Activated naive CD8-positive, alpha-beta T cell (primary cell): Measurements from ENCODE around the gene OSBP2.

Experiments
- H3K27ac Mint-ChIP-seq: one replicate; pipeline ENCODE4 v1.8.0; 2021; ENCODE audit warnings: mixed read lengths
- H3K27me3 Mint-ChIP-seq: one replicate; pipeline ENCODE4 v1.8.0; 2021; ENCODE audit warnings: mixed read lengths
- H3K36me3 Mint-ChIP-seq: one replicate; pipeline ENCODE4 v1.8.0; 2021; ENCODE audit warnings: mixed read lengths
- H3K4me1 Mint-ChIP-seq: one replicate; pipeline ENCODE4 v1.8.0; 2021; ENCODE audit warnings: low read depth, mixed read lengths
- H3K4me3 Mint-ChIP-seq: one replicate; pipeline ENCODE4 v1.8.0; 2021; ENCODE audit warnings: mild to moderate bottlenecking, mixed read lengths
- H3K9me3 Mint-ChIP-seq: one replicate; pipeline ENCODE4 v1.8.0; 2021; ENCODE audit warnings: low read depth, mixed read lengths

The OSBP2 gene

GRCh38 chr22:30832407-30832987 is 137.8 kb downstream of the OSBP2 start:
- peaks cover 5% of the 10 kb centered on the region for H3K27me3 Mint-ChIP-seq
- no peak overlapping the region for H3K4me3 Mint-ChIP-seq
- no peaks in the 10 kb centered on the region for H3K9me3 Mint-ChIP-seq
- H3K4me1 Mint-ChIP-seq = no peaks in the 10 kb centered on the region
- H3K27ac Mint-ChIP-seq = no peak overlapping the region
- H3K36me3 Mint-ChIP-seq = no peaks in the 10 kb centered on the region

- H3K27me3 Mint-ChIP-seq = peaks cover 3% of the 10 kb centered on the region
- no peaks in the 10 kb centered on the region for H3K36me3 Mint-ChIP-seq
- no peaks in the 10 kb centered on the region for H3K4me1 Mint-ChIP-seq
- no peak overlapping the region for H3K27ac Mint-ChIP-seq
- no peak overlapping the region for H3K4me3 Mint-ChIP-seq
- peaks cover 5% of the 10 kb centered on the region for H3K9me3 Mint-ChIP-seq
These were observed 138.6 kb downstream of the OSBP2 start for GRCh38 chr22:30833322-30833721.

GRCh38 chr22:30837531-30837930 is 142.9 kb downstream of the OSBP2 start:
- Mint-ChIP-seq H3K4me3 (no peak overlapping the region), H3K9me3 (peaks cover 5% of the 10 kb centered on the region), H3K4me1 (no peaks in the 10 kb centered on the region), H3K27me3 (peaks cover 3% of the 10 kb centered on the region), H3K36me3 (no peaks in the 10 kb centered on the region), H3K27ac (no peak overlapping the region)

GRCh38 chr22:30838111-30838510 is 143.4 kb downstream of the OSBP2 start:
- Mint-ChIP-seq H3K36me3 (no peaks in the 10 kb centered on the region), H3K4me3 (no peak overlapping the region), H3K9me3 (peaks cover 5% of the 10 kb centered on the region), H3K27me3 (peaks cover 3% of the 10 kb centered on the region), H3K27ac (no peak overlapping the region), H3K4me1 (no peaks in the 10 kb centered on the region)

GRCh38 chr22:30841273-30841672 is 146.6 kb downstream of the OSBP2 start:
- H3K27me3 Mint-ChIP-seq = peaks cover 3% of the 10 kb centered on the region
- H3K9me3 Mint-ChIP-seq = peaks cover 5% of the 10 kb centered on the region
- H3K27ac Mint-ChIP-seq = no peak overlapping the region
- H3K4me3 Mint-ChIP-seq = no peak overlapping the region
- no peaks in the 10 kb centered on the region for H3K36me3 Mint-ChIP-seq
- H3K4me1 Mint-ChIP-seq = no peaks in the 10 kb centered on the region

- no peaks in the 10 kb centered on the region for H3K4me1 Mint-ChIP-seq
- H3K4me3 Mint-ChIP-seq = no peak overlapping the region
- H3K27me3 Mint-ChIP-seq = no peaks in the 10 kb centered on the region
- H3K9me3 Mint-ChIP-seq = no peaks in the 10 kb centered on the region
- H3K36me3 Mint-ChIP-seq = no peaks in the 10 kb centered on the region
- no peak overlapping the region for H3K27ac Mint-ChIP-seq
These were observed 148.6 kb downstream of the OSBP2 start for GRCh38 chr22:30843245-30843644.

GRCh38 chr22:30847583-30847982 is 152.9 kb downstream of the OSBP2 start:
- peaks cover under 1% of the 10 kb centered on the region for H3K9me3 Mint-ChIP-seq
- no peak overlapping the region for H3K4me3 Mint-ChIP-seq

GRCh38 chr22:30855266-30855665 is 160.6 kb downstream of the OSBP2 start:
- no peak overlapping the region for H3K4me3 Mint-ChIP-seq
- H3K27ac Mint-ChIP-seq = no peak overlapping the region
- H3K27me3 Mint-ChIP-seq = peaks cover 2% of the 10 kb centered on the region
- H3K4me1 Mint-ChIP-seq = no peaks in the 10 kb centered on the region
- H3K36me3 Mint-ChIP-seq = peaks cover 6% of the 10 kb centered on the region
- peaks cover 11% of the 10 kb centered on the region for H3K9me3 Mint-ChIP-seq

More at GRCh38 chr22:30847583-30847982, 152.9 kb downstream of the OSBP2 start:
- Mint-ChIP-seq H3K27me3 (no peaks in the 10 kb centered on the region), H3K27ac (no peak overlapping the region), H3K4me1 (no peaks in the 10 kb centered on the region), H3K36me3 (no peaks in the 10 kb centered on the region)

GRCh38 chr22:30855677-30856518 is 161.2 kb downstream of the OSBP2 start:
- Mint-ChIP-seq H3K36me3 (peaks cover 6% of the 10 kb centered on the region), H3K27ac (no peak overlapping the region), H3K27me3 (peaks cover 2% of the 10 kb centered on the region), H3K4me1 (no peaks in the 10 kb centered on the region), H3K9me3 (peaks cover 11% of the 10 kb centered on the region), H3K4me3 (no peak overlapping the region)

- peaks cover 2% of the 10 kb centered on the region for H3K27me3 Mint-ChIP-seq
- H3K4me3 Mint-ChIP-seq = no peak overlapping the region
- H3K27ac Mint-ChIP-seq = no peak overlapping the region
- H3K4me1 Mint-ChIP-seq = no peaks in the 10 kb centered on the region
- peaks cover 6% of the 10 kb centered on the region for H3K36me3 Mint-ChIP-seq
- H3K9me3 Mint-ChIP-seq = peaks cover 11% of the 10 kb centered on the region
These were observed 162.2 kb downstream of the OSBP2 start for GRCh38 chr22:30856741-30857502.

GRCh38 chr22:30857791-30858190 is 163.1 kb downstream of the OSBP2 start:
- Mint-ChIP-seq H3K9me3 (peaks cover 9% of the 10 kb centered on the region), H3K27me3 (peaks cover 2% of the 10 kb centered on the region), H3K36me3 (peaks cover 6% of the 10 kb centered on the region), H3K27ac (no peak overlapping the region), H3K4me3 (no peak overlapping the region), H3K4me1 (no peaks in the 10 kb centered on the region)

GRCh38 chr22:30858976-30859713 is 164.5 kb downstream of the OSBP2 start:
- Mint-ChIP-seq H3K4me1 (no peaks in the 10 kb centered on the region), H3K27ac (no peak overlapping the region), H3K4me3 (no peak overlapping the region), H3K9me3 (peaks cover 4% of the 10 kb centered on the region), H3K27me3 (no peaks in the 10 kb centered on the region), H3K36me3 (peaks cover 2% of the 10 kb centered on the region)

GRCh38 chr22:30859714-30860095 is 165.0 kb downstream of the OSBP2 start:
- Mint-ChIP-seq H3K27me3 (no peaks in the 10 kb centered on the region), H3K4me3 (no peak overlapping the region), H3K4me1 (no peaks in the 10 kb centered on the region), H3K9me3 (peaks cover under 1% of the 10 kb centered on the region), H3K36me3 (no peaks in the 10 kb centered on the region), H3K27ac (no peak overlapping the region)

GRCh38 chr22:30860176-30861105 is 165.8 kb downstream of the OSBP2 start:
- Mint-ChIP-seq H3K27ac (no peak overlapping the region), H3K4me1 (no peaks in the 10 kb centered on the region), H3K27me3 (no peaks in the 10 kb centered on the region), H3K9me3 (no peaks in the 10 kb centered on the region), H3K4me3 (no peak overlapping the region), H3K36me3 (no peaks in the 10 kb centered on the region)
